Endothelial cell (in vitro differentiated cells): ENCODE results near the gene WDR47. TPM values are rescaled to one million over a fixed set of nuclear protein-coding genes. Genes with fewer than 3 reads are reported as not detected.
A peak's percentile ranks its signal among the peaks of the same experiment; 100 is the strongest.

ENCODE experiments used
- DNase-seq: peaks from one replicate; pipeline ENCODE4 v3.0.0; 2021; ENCODE audit warnings: low spot score
- H3K27ac Mint-ChIP-seq: one replicate; pipeline ENCODE4 v1.8.0; 2021; ENCODE audit warnings: mixed read lengths, inconsistent platforms; ENCODE audit not compliant: unreplicated experiment
- H3K27me3 Mint-ChIP-seq: one replicate; pipeline ENCODE4 v1.8.0; 2021; ENCODE audit warnings: mild to moderate bottlenecking, moderate library complexity, mixed read lengths, inconsistent platforms; ENCODE audit not compliant: unreplicated experiment
- H3K36me3 Mint-ChIP-seq: one replicate; pipeline ENCODE4 v1.8.0; 2021; ENCODE audit warnings: mild to moderate bottlenecking, low read depth, mixed read lengths, inconsistent platforms; ENCODE audit not compliant: unreplicated experiment
- H3K4me1 Mint-ChIP-seq: one replicate; pipeline ENCODE4 v1.8.0; 2021; ENCODE audit warnings: mild to moderate bottlenecking, mixed read lengths, inconsistent platforms; ENCODE audit not compliant: unreplicated experiment
- H3K4me3 Mint-ChIP-seq: one replicate; pipeline ENCODE4 v1.8.0; 2021; ENCODE audit warnings: mild to moderate bottlenecking, mixed read lengths, inconsistent platforms; ENCODE audit not compliant: unreplicated experiment
- H3K9me3 Mint-ChIP-seq: one replicate; pipeline ENCODE4 v1.8.0; 2021; ENCODE audit warnings: mixed read lengths, inconsistent platforms; ENCODE audit not compliant: unreplicated experiment
- total RNA-seq: library from RNA; stranded (reverse); fragmentation: NEBNext Ultra II Directional; extraction: Animal tissue kit (Norgen Biotek cat#: 25700); gene quantifications from one replicate; pipeline ENCODE4 v1.2.1, GENCODE V29; 2021; ENCODE audit not compliant: unreplicated experiment
- TF ChIP-seq, protein P1 (sequence below): fragments of 200-600 bp; sonication (generic); IDR thresholded peaks from one replicate; pipeline ENCODE4 v1.5.0; 2021; ENCODE audit warnings: antibody characterized with exemption; ENCODE audit not compliant: unreplicated experiment

WDR47 gene
- total RNA-seq, 1 donor from 2014 or later, result 19.4 TPM

DNA sequence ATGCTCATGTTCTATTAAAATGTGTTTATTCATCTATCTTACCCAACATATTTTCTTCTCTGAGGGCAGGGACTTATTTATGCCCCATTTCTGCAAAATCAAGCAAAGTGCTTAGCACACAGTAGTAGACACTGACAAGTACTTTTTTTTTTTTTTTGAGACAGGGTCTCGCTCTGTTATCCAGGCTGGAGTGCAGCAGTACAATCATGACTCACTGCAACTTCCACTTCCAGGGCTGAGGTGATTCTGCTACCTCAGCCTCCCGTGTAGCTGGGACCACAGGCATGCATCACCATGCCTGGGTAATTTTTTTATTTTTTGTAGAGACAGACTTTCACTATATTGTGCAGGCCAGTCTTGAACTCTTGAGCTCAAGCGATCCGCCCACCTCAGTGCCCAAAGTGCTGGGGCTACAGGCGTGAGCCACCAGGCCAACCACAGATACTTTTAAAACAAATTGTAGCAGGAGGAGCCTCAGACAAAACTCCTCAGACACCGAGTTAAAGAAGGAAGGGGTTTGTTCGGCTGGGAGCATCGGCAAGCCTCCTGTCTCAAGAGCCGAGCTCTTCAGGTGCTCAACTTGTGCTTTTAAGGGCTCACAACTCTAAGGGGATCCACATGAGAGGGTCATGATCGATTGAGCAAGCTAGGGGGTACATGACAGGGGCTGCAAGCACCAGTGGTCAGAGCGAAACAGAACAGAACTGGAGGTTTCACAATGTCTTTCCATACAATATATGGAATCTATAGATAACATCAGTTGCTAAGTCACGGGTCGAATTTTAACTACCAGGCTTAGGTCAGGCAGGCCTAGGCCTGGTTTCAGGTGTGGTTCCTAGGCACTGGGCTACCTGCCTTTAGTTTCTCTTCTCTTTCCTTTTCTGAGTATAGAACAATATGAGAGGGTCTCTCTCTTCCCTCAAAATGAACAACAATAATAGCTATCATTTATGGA lies 42.9 kb upstream of the WDR47 start:
- Mint-ChIP-seq H3K27me3 (peaks cover 5% of the 10 kb centered on the region), H3K36me3 (peaks cover 8% of the 10 kb centered on the region)

DNA sequence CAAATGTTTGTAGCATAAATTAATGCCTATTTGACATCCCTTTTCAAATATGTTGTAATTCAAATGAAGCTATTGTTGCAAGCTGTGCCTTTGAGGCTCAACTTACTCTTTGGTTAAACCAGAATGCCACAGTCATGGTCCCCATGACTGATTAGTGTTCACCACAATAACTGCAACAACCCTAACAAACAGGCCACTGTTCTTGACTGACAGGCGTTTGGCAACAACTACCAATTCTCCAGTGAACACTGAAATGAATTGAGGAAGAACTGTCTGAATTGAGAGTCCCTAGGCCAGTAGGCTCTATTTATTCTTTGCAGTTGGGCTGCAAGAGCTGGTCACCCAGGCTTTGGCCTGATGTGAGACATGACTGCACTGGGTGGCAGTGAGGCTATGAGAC lies 42.0 kb upstream of the WDR47 start:
- TF ChIP-seq, protein P1, sequence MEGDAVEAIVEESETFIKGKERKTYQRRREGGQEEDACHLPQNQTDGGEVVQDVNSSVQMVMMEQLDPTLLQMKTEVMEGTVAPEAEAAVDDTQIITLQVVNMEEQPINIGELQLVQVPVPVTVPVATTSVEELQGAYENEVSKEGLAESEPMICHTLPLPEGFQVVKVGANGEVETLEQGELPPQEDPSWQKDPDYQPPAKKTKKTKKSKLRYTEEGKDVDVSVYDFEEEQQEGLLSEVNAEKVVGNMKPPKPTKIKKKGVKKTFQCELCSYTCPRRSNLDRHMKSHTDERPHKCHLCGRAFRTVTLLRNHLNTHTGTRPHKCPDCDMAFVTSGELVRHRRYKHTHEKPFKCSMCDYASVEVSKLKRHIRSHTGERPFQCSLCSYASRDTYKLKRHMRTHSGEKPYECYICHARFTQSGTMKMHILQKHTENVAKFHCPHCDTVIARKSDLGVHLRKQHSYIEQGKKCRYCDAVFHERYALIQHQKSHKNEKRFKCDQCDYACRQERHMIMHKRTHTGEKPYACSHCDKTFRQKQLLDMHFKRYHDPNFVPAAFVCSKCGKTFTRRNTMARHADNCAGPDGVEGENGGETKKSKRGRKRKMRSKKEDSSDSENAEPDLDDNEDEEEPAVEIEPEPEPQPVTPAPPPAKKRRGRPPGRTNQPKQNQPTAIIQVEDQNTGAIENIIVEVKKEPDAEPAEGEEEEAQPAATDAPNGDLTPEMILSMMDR, result no peak
- peaks cover 1% of the 10 kb centered on the region for H3K27me3 Mint-ChIP-seq
- no peak overlapping the region for H3K4me3 Mint-ChIP-seq
- no peaks in the 10 kb centered on the region for H3K9me3 Mint-ChIP-seq
- H3K4me1 Mint-ChIP-seq, result peaks cover 9% of the 10 kb centered on the region
- H3K27ac Mint-ChIP-seq, result no peak overlapping the region
- DNase-seq, result no peak
- H3K36me3 Mint-ChIP-seq, result peaks cover under 1% of the 10 kb centered on the region

More for the DNA sequence above, 42.9 kb upstream of the WDR47 start:
- H3K9me3 Mint-ChIP-seq, result no peaks in the 10 kb centered on the region
- H3K4me3 Mint-ChIP-seq, result no peak overlapping the region
- TF ChIP-seq, protein P1, result no peak
- H3K27ac Mint-ChIP-seq, result no peak overlapping the region
- no peak for DNase-seq
- H3K4me1 Mint-ChIP-seq, result peaks cover 17% of the 10 kb centered on the region

DNA sequence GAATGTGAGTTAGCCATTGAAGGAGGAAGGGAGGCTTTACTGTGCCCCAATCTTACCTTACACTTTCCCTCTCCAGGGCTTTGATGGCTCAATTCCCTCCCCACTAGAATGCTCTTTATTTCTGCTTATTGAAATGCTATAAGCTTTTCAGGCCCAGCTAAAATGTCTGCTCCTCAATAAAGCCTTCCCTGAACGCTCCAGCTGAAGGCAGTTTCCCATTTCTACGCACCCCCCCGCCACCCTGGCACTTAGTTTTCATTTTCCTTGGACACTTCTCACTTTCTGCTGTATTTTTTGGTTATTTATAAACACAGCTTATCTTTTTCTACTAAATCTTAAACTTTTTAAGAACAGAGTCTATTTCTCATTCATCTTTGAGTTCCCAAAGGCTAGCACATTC lies 41.6 kb upstream of the WDR47 start:
- TF ChIP-seq, protein P1, result no peak
- peaks cover 8% of the 10 kb centered on the region for H3K4me1 Mint-ChIP-seq
- no peaks in the 10 kb centered on the region for H3K36me3 Mint-ChIP-seq
- DNase-seq, result no peak
- no peak overlapping the region for H3K4me3 Mint-ChIP-seq
- H3K27ac Mint-ChIP-seq, result no peak overlapping the region
- H3K9me3 Mint-ChIP-seq, result no peaks in the 10 kb centered on the region
- peaks cover 1% of the 10 kb centered on the region for H3K27me3 Mint-ChIP-seq

DNA sequence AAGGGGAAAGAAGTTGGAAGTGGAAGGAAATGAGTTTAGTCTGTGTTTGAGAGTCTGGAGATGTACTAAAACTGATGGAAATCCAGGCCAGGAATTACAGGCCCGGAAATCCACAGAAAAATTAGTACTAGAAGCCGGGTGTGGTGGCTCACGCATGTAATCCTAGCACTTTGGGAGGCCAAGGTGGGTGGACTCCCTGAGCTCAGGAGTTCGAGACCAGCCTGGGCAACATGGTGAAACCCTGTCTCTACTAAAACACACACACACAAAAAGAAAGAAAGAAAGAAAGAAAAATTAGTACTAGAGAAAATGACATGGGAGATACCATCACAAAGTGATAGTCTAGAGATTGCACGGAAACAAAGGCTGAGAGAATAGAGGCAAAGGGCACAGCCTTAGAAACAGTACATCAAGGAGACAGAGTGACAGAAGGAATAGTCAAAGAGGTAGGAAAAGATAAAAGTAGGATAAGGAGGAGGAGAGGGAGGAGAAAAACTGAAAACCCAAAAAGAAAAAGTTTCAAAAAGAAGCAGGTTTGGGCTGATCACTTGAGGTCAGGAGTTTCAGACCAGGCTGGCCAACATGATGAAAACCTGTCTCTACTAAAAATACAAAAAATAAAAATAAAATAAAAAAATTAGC lies 38.7 kb upstream of the WDR47 start:
- peaks cover 5% of the 10 kb centered on the region for H3K27me3 Mint-ChIP-seq
- H3K27ac Mint-ChIP-seq, result peak overlapping the region; percentile 33
- DNase-seq, result no peak
- H3K36me3 Mint-ChIP-seq, result no peaks in the 10 kb centered on the region
- TF ChIP-seq, protein P1, result no peak
- H3K4me1 Mint-ChIP-seq, result peaks cover 15% of the 10 kb centered on the region
- H3K9me3 Mint-ChIP-seq, result no peaks in the 10 kb centered on the region
- H3K4me3 Mint-ChIP-seq, result no peak overlapping the region

DNA sequence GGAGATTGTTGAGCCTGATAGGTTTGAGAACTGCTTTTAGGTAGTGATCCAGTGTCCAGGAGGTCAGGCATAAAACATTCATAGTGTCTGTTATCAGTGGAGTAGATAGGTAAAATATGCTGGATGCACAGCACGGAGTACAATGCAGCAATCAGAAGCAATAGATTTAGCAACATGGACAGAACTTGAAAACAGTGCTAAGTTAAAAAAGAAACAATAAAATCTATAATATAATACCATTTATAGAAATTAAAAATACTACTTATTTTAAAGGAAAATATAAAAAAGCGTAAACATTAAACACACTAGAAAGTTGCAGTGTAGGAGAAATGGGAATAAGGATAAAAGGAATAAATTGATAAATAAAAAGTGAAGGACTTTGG lies 37.3 kb upstream of the WDR47 start:
- DNase-seq, result no peak
- Mint-ChIP-seq H3K27ac (no peak overlapping the region), H3K4me3 (no peak overlapping the region), H3K4me1 (peaks cover 23% of the 10 kb centered on the region), H3K36me3 (peaks cover 3% of the 10 kb centered on the region), H3K9me3 (no peaks in the 10 kb centered on the region), H3K27me3 (peaks cover 7% of the 10 kb centered on the region)
- TF ChIP-seq, protein P1, result no peak
